Endothelial cell of umbilical vein (primary cell): ENCODE results near the gene FMNL2. TPM values are rescaled to one million over a fixed set of nuclear protein-coding genes. Genes with fewer than 3 reads are reported as not detected.

Experiments
- BruUV-seq: library from RNA; stranded (reverse); fragments of 400-500 nt; replicated peaks from 2 replicates; lab custom pipeline; 2021; lab: Mats Ljungman, UMichigan
- CTCF ChIA-PET: fragments of 300-600, 350-600 bp; sonication (Branson Sonifier 250); formaldehyde crosslinking; loops from one replicate; lab custom pipeline; 2021; ENCODE audit warnings: antibody characterized with exemption, inconsistent platforms; lab: Charles Lee
- POLR2A ChIA-PET: fragments of 300-600, 350-600 bp; sonication (Branson Sonifier 250); formaldehyde crosslinking; loops from one replicate; lab custom pipeline; 2021; ENCODE audit warnings: antibody characterized with exemption, inconsistent platforms; lab: Charles Lee
- DNase-seq: peaks from one replicate; pipeline ENCODE4 v3.0.0-alpha.2; 2011; ENCODE audit warnings: low read depth, low spot score
- FAIRE-seq: peaks from 2 replicates; lab custom pipeline; 2011; peaks lifted over from hg19 to GRCh38; lab: Jason Lieb, UNC
- H2AFZ ChIP-seq: 2 replicates; pipeline ENCODE4 v1.6.0; 2012; ENCODE audit warnings: low read depth, low read length, control low read depth, inconsistent platforms
- H3K27ac ChIP-seq: 2 replicates; pipeline ENCODE4 v1.5.1; 2011; ENCODE audit warnings: low read depth, mild to moderate bottlenecking, control low read depth, low read length, moderate library complexity; ENCODE audit not compliant: insufficient read depth
- H3K27me3 ChIP-seq, 2 experiments: 2 replicates each; pipeline versions ENCODE4 v1.6.0 to v1.6.1; 2011; ENCODE audit warnings: low read length in 2 of 2, mixed read lengths in 1 of 2; ENCODE audit not compliant: control insufficient read depth in 2 of 2, insufficient read depth in 2 of 2
- H3K36me3 ChIP-seq, 2 experiments: 2 replicates in 1 of 2; 3 replicates in 1 of 2; pipeline ENCODE4 v1.5.1; 2011; ENCODE audit warnings: low read length in 2 of 2, mild to moderate bottlenecking in 1 of 2, moderate library complexity in 1 of 2; ENCODE audit not compliant: control insufficient read depth in 2 of 2, insufficient read depth in 2 of 2; ENCODE audit errors: extremely low read depth in 1 of 2
- H3K4me1 ChIP-seq: 3 replicates; pipeline ENCODE4 v1.5.1; 2011; ENCODE audit warnings: mild to moderate bottlenecking, low read length; ENCODE audit not compliant: control insufficient read depth, insufficient read depth; ENCODE audit errors: extremely low read depth
- H3K4me2 ChIP-seq: 2 replicates; pipeline ENCODE4 v1.6.1; 2011; ENCODE audit warnings: low read length, control low read depth, mixed read lengths; ENCODE audit not compliant: insufficient read depth
- H3K4me3 ChIP-seq, 3 experiments: fragments of 200-600 bp in 1 of 3; sonication (generic), shearing (Covaris generic) in 1 of 3; replicated peaks in 1 of 3; 2 replicates each; pipeline ENCODE4 v1.5.1; 2011 to 2016; ENCODE audit warnings: control low read depth in 3 of 3, low read length in 3 of 3, mild to moderate bottlenecking in 2 of 3, inconsistent platforms in 1 of 3, low read depth in 1 of 3, moderate library complexity in 1 of 3; ENCODE audit not compliant: insufficient read depth in 1 of 3
- H3K79me2 ChIP-seq: 2 replicates; pipeline ENCODE4 v1.6.0; 2012; ENCODE audit warnings: low read length, inconsistent platforms; ENCODE audit not compliant: control insufficient read depth, insufficient read depth
- H3K9ac ChIP-seq: replicated peaks from 2 replicates; pipeline ENCODE3; 2011; ENCODE audit warnings: low read length, control low read depth; ENCODE audit not compliant: insufficient read depth; ENCODE audit errors: extremely low read depth
- H3K9me1 ChIP-seq: replicated peaks from 3 replicates; pipeline ENCODE4 v1.6.0; 2011; ENCODE audit warnings: mild to moderate bottlenecking, low read length; ENCODE audit not compliant: control insufficient read depth, insufficient read depth; ENCODE audit errors: extremely low read depth
- H3K9me3 ChIP-seq: replicated peaks from 2 replicates; pipeline ENCODE4 v1.5.1; 2012; ENCODE audit warnings: low read length, inconsistent platforms; ENCODE audit not compliant: control insufficient read depth, insufficient read depth
- H4K20me1 ChIP-seq: replicated peaks from 2 replicates; pipeline ENCODE3; 2011; ENCODE audit warnings: mild to moderate bottlenecking, low read length; ENCODE audit not compliant: control insufficient read depth, insufficient read depth; ENCODE audit errors: extremely low read depth
- EZH2 ChIP-seq: IDR thresholded peaks from 2 replicates; pipeline ENCODE4 v1.6.1; 2012; ENCODE audit warnings: borderline replicate concordance, low read depth, mild to moderate bottlenecking, moderate library complexity, low read length, inconsistent platforms; ENCODE audit not compliant: severe bottlenecking
- GATA2 ChIP-seq: IDR thresholded peaks from 2 replicates; pipeline ENCODE4 v1.7.0; 2011; ENCODE audit warnings: low read depth, mild to moderate bottlenecking, moderate library complexity, mixed read lengths, low read length; ENCODE audit not compliant: insufficient read length, insufficient read depth
- POLR2AphosphoS5 ChIP-seq: IDR thresholded peaks from 2 replicates; pipeline ENCODE4 v1.6.1; 2012; ENCODE audit warnings: low read depth, mild to moderate bottlenecking, control low read depth, low read length, moderate library complexity; ENCODE audit not compliant: insufficient read depth
- dilution Hi-C: fragments of 300-500 bp; cut with MboI; formaldehyde crosslinking; loops from one replicate; pipeline ENCODE4 v1.15.0; 2019; ENCODE audit warnings: low sequenced_read_pairs; ENCODE audit not compliant: extremely low pct_ligation_motif_present
- intact Hi-C: fragments of 100-400 bp; cut with micrococcal nuclease; formaldehyde crosslinking; loops from one replicate; pipeline ENCODE4 v1.10.0; 2022
- polyA plus RNA-seq, 4 experiments: library from polyadenylated mRNA; depleted of rRNA in 3 of 4; stranded (reverse) in 3 of 4; unstranded in 1 of 4; fragments of >200 nt; gene quantifications; 2 replicates each; pipeline versions ENCODE4 v1.2.1 to v1.2.3, GENCODE V29; 2011 to 2012; ENCODE audit warnings: missing spikeins in 1 of 4
- total RNA-seq: library from RNA; stranded (reverse); gene quantifications from 2 replicates; pipeline ENCODE4 v1.2.3, GENCODE V29; 2021
- TF ChIP-seq, protein P1 (sequence below): IDR thresholded peaks from 2 replicates; pipeline ENCODE4 v1.6.1; 2011; ENCODE audit not compliant: insufficient read depth, insufficient read length

FMNL2 gene
- total and polyA plus RNA-seq, 2 donors (not counting 3 experiments of a cell fraction or from before 2014, with no cell fraction given), result 8.3 to 28.0 TPM

DNA sequence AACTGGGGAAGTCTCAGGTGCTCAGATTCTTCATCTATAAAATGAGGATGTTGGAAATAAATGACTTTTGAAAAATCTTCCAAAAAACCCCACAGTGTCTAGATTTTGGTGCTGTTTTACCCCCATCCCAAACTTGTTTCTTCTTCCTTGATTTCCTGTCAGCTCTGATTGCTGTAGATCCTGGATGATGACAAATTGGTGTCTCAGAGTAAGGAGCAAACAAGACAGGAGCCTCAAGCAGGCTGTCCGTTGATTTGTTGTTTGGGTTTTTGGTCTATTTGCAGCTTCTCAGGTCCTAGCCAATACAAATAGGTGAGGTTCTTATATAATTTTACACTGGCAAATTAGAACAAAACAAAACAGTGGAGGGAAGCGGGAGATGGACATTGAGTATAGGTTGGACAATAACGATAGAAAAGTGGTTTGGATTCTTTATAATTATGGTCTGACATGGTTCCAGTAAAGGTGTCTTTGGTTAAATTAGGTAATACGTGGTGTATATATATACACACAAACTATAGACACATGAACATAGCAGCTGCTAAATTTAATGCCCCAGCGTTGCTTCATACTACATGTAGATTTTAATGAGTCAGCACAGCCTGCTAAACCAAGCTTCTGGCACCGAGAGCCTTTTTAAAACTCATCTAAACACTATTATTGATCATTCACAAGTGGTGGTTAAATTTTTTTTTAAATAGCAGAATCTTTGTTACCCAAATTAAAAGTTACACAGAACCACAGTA, 142.5 kb downstream of the FMNL2 start:
- peaks cover 2% of the 10 kb centered on the region for H3K4me1 ChIP-seq
- no peak for FAIRE-seq
- H3K9ac ChIP-seq, result no peak overlapping the region
- H3K4me3 ChIP-seq, result no peak overlapping the region
- ChIA-PET CTCF (interaction anchor here (1.0 to 1.4 kb wide), 2 partner anchors 8 to 142 kb away, joined by 3 to 4 read pairs; no protein-coding TSS in a partner anchor), POLR2A (no interaction called here)
- H3K27me3 ChIP-seq, result no peaks in the 10 kb centered on the region
- intact Hi-C loops, result no loop called here
- H3K27ac ChIP-seq, result no peak overlapping the region
- H4K20me1 ChIP-seq, result peaks cover 2% of the 10 kb centered on the region
- no peaks in the 10 kb centered on the region for H3K36me3 ChIP-seq
- dilution Hi-C loops, result no loop called here
- no peak for DNase-seq
- BruUV-seq, result no TSS peak
- H3K9me1 ChIP-seq, result no peaks in the 10 kb centered on the region
- H3K79me2 ChIP-seq, result peaks cover 21% of the 10 kb centered on the region
- no peak overlapping the region for H3K4me2 ChIP-seq
- no peaks in the 10 kb centered on the region for H3K9me3 ChIP-seq
- H2AFZ ChIP-seq, result no peak overlapping the region
- TF ChIP-seq, protein P1, sequence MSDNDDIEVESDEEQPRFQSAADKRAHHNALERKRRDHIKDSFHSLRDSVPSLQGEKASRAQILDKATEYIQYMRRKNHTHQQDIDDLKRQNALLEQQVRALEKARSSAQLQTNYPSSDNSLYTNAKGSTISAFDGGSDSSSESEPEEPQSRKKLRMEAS, result no peak
- TF ChIP-seq EZH2 (no peak), POLR2AphosphoS5 (no peak), GATA2 (no peak)

DNA sequence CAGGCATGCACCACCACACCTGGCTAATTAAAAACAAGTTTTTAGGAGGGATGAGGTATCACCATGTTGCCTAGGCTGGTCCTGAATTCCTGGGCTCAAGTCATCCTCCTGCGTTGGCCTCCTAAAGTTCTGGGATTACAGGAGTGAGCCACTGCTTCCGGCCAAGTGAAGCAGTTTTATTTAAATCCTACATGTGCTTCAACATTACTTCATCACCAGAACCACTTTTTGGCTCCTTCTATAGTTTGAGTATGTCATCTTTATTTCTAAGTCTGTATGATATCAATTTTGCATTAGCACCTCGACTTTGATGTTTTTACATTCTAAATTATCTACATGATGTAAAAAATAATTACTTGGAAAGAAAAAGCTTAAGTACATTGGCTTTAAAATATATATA, 144.3 kb downstream of the FMNL2 start:
- POLR2A ChIA-PET, result no interaction called here
- dilution Hi-C loops (no loop called here), intact Hi-C loops (no loop called here)
- Histone ChIP-seq H3K9ac (no peak overlapping the region), H3K4me1 (peaks cover 2% of the 10 kb centered on the region), H4K20me1 (no peaks in the 10 kb centered on the region), H3K27me3 (no peaks in the 10 kb centered on the region), H3K27ac (no peak overlapping the region), H2AFZ (no peak overlapping the region), H3K36me3 (no peaks in the 10 kb centered on the region), H3K9me1 (no peaks in the 10 kb centered on the region), H3K4me3 (no peak overlapping the region), H3K79me2 (peaks cover 16% of the 10 kb centered on the region), H3K9me3 (no peaks in the 10 kb centered on the region), H3K4me2 (no peak overlapping the region)
- CTCF ChIA-PET, result no interaction called here
- FAIRE-seq (no peak), DNase-seq (no peak)
- no TSS peak for BruUV-seq
- no peak for TF ChIP-seq GATA2
